Measurements from ENCODE around the gene RBSN.

DNA sequence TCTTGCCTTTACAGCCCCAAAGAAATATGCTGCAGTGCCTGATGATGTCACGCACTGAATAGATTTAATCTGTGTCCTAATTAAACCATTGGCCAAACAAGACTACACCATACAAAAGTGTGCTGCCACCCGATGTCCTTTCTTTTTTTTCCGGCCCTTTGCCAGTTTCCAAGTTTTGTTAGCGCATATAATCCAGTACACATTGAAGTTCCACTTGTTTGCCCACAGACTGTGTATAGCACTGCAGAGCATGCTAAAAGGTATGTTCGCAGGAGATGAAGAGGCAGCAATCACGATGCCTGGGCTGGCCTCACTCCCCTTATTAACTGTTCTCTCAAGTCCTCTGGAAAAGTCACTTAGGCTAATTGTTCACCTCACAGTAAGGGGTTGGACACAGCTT, 60.6 kb downstream of the RBSN start:
- TF ChIP-seq PATZ1 (CRISPR knock-in tag; IDR thresholded peaks at IDR 0.05; ENCODE audit: borderline replicate concordance) (no peak), TSHZ2 (CRISPR knock-in tag; IDR thresholded peaks at IDR 0.05) (no peak), ZNF70 (CRISPR knock-in tag; IDR thresholded peaks at IDR 0.05) (no peak), ZFP30 (CRISPR knock-in tag; IDR thresholded peaks at IDR 0.05) (no peak), RARB (CRISPR knock-in tag; IDR thresholded peaks at IDR 0.05) (no peak)
